ENCODE data around the gene PLD6.

- no peak for TF ChIP-seq CTCF (IDR thresholded peaks at IDR 0.05)
- TF ChIP-seq EP300 (IDR thresholded peaks at IDR 0.05), result no peak
- TF ChIP-seq POLR2A (IDR thresholded peaks at IDR 0.05; ENCODE audit: low read depth), result no peak
- no peak for TF ChIP-seq POLR2AphosphoS5 (IDR thresholded peaks at IDR 0.05)
These were observed 17.6 kb upstream of the PLD6 start for GRCh38 chr17:17223736-17224135.
